ENCODE data around the gene PPME1.

The PPME1 gene

GRCh38 chr11:74159642-74160041 lies 11.4 kb upstream of the PPME1 start:
- DNase-seq (ENCODE audit: low read depth): no peak

- DNase-seq (ENCODE audit: low read depth): no peak
Measured at GRCh38 chr11:74162681-74163467, 8.2 kb upstream of the PPME1 start.

DNA sequence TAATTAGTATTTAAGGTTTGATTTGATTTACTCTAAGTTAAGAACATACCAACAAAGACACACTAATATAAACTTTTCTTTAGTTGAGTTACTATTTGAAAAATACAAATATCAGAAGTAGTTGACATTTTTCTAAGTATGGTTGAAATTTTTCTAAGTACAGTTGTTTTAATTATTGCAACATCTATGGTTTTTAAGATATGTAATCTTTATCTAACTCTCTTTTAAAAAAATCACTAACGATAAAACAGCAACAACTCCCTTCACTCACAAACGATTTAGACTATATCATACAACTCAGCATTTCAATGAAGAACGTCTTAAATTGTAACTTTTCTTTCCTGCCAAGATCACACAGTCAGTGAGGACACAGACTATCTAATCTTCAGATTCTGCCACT lies 2.3 kb upstream of the PPME1 start:
- no peak for DNase-seq (ENCODE audit: low read depth)

- no peak for DNase-seq (ENCODE audit: low read depth)
Measured at GRCh38 chr11:74169738-74170458, 1.2 kb upstream of the PPME1 start.

GRCh38 chr11:74171630-74171968 lies 510 bp downstream of the PPME1 start:
- no peak for DNase-seq (ENCODE audit: low read depth)

GRCh38 chr11:74171997-74172396 lies 908 bp downstream of the PPME1 start:
- no peak for DNase-seq (ENCODE audit: low read depth)

GRCh38 chr11:74175920-74176319 lies 4.8 kb downstream of the PPME1 start:
- no peak for DNase-seq (ENCODE audit: low read depth)

DNA sequence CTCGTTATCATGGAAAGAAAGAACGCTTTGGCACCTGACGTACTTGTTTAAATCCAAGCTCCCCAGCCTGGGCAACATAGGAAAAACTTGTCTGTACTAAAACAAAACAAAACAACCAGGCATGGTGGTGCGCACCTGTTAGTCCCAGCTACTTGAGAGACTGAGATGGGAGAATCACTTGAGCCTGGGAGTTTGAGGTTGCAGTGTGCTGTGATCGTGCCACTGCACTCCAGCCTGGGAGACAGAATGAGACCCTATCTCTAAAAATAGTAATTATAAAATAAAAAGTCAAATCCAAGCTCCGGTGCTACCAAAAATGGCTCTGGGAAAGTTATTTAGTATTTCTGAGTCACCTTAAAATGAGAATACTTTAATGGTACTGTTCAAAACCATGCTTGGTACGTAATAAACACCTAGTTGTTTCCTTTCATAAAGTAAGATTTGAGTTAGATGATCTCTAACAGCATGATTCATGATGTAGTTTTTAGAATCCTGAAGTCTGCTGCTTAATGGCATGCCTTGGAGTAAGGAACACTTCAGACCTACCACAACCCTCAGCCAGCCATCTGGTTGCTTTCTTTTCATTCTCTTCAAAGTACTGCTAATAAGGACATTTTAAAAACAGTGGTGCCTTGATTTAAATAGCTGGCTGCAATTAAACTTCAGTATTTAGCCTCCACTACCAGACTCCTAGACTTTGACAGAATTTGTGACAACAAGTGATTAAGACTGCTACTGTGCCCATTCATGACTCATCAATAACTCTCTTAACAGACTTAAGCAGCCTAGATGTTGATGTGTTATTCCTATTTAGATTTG lies 8.4 kb downstream of the PPME1 start:
- DNase-seq (ENCODE audit: low read depth): no peak

DNA sequence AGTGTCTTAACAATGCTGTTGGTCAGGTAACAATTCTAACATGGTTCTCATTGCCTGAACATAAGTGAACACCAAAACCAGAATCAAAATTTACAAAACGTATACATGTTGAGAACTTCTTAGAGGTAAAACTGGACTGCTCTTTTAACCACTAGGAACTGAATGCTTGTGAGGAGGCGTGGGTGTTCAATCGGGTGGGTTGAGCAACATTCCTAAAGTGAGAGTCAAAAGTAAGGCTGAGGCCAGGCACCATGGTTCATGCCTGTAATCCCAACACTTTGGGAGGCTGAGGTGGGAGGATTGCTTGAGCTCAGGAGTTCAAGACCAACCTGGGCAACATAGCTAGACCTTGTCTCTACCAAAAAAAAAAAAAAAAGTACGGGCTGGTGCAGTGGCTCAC lies 11.5 kb downstream of the PPME1 start:
- no peak for DNase-seq (ENCODE audit: low read depth)

DNA sequence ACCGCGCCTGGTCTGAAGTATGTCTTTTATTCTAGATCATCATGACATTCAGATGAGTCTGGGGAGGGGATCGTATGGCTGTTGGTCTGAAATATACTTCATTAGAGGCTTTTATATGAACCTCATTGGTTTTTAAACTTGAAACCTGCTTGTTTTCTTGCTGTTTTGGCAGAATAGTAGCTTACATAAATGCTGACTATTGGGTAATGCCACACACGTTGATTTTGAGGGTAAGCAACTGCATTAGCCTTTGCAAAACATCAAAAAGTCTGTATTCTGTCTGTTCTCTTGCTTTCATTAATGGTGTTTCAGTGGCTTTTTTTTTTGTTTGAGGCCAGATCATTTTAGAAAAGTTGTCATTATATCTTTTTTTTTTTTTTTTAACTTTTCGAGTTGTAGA lies 14.2 kb downstream of the PPME1 start:
- DNase-seq (ENCODE audit: low read depth): no peak

- DNase-seq (ENCODE audit: low read depth): no peak
Measured at GRCh38 chr11:74185695-74186094, 14.6 kb downstream of the PPME1 start.

DNA sequence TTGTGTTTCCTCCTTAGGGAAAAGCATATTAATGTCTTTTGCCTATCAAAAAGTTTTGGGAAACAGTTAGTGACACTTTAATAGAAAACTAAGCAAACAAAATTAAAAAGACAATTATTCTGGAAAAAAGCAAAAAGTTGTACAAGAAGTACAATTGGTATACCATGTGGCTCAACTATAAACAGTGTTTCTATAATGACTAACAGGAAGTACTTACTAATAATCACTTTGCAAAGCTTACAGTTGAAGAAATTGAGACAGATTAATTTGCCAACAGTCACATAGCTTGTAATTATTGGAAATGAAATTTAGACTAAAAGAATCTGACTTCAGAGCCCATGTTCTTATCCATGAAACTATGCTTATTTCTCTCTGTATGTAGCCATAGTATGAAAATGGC lies 24.7 kb downstream of the PPME1 start:
- no peak for DNase-seq (ENCODE audit: low read depth)

GRCh38 chr11:74196781-74197486 lies 25.8 kb downstream of the PPME1 start:
- DNase-seq (ENCODE audit: low read depth): no peak

DNA sequence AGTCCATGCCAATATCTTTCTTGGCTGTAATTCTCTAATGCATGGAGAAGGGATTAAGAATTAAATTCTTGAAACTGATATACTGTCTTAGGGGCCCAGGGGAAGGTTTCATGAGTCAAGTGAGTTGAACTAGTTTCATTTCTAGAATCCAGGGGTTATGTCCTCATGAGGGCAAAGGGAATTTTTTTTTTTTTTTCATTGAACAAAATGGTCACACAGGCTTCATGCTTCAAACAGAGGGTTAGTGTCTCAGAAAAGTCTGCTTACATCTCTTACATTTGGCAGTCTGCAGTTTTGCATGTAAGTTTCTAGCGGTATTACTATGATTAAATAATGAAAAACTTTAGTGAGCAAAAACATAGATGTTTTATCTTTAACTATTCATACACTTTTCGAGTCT lies 32.9 kb downstream of the PPME1 start:
- no peak for DNase-seq (ENCODE audit: low read depth)

DNA sequence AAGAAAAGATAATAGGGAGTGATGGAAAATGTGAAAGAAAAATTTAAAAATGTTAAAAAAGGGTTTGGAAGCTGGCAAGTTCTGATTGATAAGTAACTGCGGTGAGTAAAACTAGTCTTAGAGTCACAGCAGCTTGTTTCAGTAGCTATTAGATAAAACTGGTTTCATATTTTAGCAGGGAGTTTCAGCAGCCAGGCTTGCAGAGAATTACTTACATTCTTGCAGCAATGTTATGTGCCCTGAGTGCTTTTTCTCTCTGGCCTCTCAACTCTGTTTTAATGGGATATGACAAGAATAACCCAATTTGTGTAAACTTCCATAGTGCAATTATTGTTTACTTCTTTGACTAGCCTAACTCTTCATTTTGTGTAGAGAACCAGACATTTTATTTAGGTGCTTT lies 33.6 kb downstream of the PPME1 start:
- DNase-seq (ENCODE audit: low read depth): no peak

DNA sequence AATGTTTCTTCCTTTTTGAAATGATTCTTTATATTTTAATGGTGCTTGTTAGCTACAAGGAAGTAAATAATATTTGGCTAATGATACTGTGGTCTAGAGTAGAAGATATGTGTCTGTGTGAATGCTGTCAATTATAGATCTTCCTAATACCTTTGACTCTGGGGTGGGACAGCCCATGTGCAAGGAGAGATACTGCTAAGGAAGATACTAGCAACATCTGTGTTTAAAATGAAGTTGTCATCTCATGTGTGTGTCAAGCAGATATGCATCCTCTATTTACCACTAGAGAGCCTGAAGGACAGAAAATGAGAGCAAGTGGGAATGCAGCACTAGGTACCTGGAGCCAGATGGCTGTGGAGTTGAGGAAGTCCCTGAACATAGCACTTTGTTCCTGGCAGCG lies 34.1 kb downstream of the PPME1 start:
- no peak for DNase-seq (ENCODE audit: low read depth)

GRCh38 chr11:74206746-74207145 lies 35.7 kb downstream of the PPME1 start:
- no peak for DNase-seq (ENCODE audit: low read depth)

GRCh38 chr11:74208507-74208906 lies 37.4 kb downstream of the PPME1 start:
- no peak for DNase-seq (ENCODE audit: low read depth)

- DNase-seq (ENCODE audit: low read depth): no peak
Measured at GRCh38 chr11:74212533-74212932, 41.4 kb downstream of the PPME1 start.

DNA sequence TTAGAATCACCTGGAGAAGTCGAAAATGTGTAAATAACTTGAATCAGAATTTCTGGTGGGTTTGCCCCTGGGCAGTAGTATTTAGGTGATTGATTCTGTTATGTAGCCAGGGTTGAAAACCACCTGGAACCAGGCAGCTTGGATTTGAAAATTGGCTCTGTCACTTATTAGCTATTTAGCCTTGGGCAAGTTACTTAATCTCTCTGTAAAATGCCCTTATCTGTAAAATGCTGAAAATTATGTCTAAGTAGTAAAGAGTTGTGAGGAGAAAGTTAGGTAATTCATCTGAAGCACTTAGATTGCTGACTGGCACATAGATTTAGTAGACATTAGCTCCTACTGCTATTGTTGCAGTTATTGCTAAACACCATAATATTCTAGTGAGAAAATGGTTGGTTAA lies 49.3 kb downstream of the PPME1 start:
- no peak for DNase-seq (ENCODE audit: low read depth)

- DNase-seq (ENCODE audit: low read depth): no peak
Measured at GRCh38 chr11:74221816-74222215, 50.7 kb downstream of the PPME1 start.

DNA sequence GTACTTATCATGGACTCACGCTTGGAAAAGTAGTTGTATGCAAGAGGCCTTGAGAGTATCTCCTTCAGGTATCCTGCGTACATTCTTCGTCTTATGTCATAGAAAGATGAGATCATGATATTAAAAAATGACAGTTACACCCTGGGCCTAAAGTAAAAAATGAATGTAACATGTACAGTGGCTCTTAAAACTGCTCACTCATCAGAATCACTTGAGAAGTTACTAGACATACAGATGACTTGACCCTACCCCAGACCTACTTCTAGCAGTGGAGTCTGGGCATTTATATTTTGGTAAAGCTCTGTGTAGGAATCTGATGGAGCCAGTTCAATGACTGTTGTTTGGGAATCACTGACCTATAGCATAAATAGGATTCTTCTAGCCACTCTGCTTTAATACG lies 54.5 kb downstream of the PPME1 start:
- no peak for DNase-seq (ENCODE audit: low read depth)
